Stimulated activated CD8-positive, alpha-beta memory T cell treated with anti-CD3 and anti-CD28 coated beads, Interleukin-15, amount 100 ng/mL, for 4 hours (primary cell): ENCODE data around the gene LIN54.

Experiments used
- DNase-seq, 2 donors: peaks; one replicate each; pipeline ENCODE4 v3.0.0-alpha.2; 2020; ENCODE audit warnings: low read depth in 2 of 2

The LIN54 gene

DNA sequence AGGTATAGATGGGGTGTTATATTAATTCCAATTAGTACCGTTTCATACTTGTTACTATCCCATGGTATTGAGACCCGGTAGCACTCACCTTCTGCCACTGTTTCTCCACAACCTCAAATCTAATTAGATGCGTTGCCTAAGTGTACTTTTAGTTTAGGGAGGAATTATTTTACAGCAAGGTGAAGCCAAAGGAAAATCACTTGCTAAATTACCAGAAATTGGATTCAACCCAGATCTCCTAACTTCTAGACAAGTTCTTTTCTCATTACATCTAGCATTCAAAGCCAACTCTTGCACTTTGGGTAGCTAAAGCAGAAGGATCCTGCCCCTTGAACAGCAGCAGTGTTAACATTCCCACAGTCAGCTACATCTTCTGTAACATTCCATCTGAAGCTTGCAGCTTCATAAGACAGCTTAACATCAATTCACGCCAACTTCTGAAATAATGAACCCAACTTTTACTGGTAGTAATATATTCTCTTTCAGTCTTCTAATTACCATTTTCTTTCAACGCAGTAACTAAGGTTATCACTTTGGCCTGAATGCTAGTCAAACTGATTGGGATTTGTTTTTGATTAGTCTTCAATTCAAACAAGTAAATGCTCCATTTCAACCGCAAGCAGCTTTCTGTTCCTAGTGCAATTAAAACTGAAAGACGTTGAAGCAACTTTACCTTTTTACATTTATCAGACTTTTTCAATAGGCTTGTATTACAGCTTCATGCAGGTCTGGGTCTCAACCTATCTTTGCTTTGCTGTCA is 118.7 kb downstream of the LIN54 start:
- no peak for DNase-seq

DNA sequence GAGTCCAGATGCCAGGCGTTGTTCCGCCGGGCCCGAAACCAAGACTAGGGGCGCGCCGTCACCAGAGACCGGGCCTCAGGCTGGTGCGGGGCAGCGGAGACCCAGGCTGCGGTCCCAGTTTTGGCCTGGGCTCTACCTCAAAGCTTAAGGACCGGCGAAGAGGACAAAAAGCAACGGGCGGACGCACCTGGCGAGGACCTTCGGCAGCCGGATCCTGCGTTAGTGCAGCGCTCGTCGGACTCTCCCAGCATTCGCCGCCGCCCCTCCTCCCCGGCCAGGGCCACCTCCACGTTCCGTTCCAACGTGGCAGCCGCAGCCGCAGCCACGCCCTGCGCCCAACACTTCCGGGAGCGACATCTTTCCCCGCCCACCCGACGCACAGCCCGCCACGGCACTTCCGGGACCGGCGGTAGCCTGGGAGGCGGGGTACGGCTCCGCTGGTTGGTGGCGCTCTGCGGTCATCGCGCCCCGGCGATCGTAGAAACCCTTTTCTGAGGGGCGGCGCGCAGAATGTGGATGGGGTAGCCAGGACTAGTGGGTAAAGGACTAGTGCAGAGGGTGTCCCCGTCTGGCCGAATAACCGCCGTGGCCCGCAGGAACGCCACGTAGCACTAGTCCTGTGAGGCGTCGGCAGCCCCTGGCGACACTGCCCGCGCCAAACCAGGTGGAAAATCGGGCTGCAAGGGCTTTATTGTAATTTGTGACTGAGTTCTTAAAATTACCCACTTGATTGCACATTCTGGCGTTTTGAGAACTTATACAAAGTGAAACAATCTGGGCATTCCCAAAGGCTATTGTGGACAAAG is 119.5 kb downstream of the LIN54 start, which contains the start of gene SEC31A:
Gene SEC31A (minus strand): TSS at position 253 of the 806 bp plus-strand sequence. CDS start 9,217 bp downstream, outside the sequence.
- DNase-seq = peak; percentile 91 to 95

DNA sequence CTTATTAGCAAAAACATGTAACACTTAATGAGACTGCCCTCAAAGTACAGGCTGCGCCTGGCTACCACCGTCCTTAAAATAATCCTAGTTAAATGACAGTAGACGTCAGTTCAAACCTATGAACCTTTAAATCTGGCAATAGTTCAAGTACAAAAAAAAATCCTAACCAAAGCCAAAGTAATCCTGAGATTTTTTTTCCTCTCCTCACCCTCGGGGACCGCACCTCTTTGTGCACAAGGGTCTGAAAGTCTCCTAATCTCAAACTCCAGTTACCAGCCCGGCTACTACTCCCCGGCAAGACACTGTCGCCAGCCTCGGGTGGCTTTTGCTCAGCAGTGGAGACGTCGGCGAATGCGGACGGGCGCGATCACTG is 120.1 kb downstream of the LIN54 start:
- DNase-seq = no peak

DNA sequence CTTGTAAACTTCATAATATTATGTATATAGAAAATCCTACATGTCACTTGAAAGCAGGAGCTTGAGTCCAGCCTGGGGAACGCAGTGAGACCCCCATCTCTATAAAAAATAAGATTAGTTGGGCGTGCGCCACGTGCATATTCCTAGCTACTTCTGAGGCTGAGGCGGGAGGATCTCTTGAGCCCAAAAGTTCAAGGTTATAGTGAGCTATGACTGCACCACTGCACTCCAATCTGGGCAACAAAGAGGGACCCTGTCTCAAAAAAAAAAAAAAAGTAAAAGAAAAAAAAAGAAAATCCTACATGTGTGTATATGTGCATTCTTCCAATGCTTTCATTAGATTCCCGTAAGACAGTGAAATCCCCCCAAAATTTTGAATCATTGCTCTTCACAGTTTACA is 121.3 kb downstream of the LIN54 start:
- DNase-seq = no peak

DNA sequence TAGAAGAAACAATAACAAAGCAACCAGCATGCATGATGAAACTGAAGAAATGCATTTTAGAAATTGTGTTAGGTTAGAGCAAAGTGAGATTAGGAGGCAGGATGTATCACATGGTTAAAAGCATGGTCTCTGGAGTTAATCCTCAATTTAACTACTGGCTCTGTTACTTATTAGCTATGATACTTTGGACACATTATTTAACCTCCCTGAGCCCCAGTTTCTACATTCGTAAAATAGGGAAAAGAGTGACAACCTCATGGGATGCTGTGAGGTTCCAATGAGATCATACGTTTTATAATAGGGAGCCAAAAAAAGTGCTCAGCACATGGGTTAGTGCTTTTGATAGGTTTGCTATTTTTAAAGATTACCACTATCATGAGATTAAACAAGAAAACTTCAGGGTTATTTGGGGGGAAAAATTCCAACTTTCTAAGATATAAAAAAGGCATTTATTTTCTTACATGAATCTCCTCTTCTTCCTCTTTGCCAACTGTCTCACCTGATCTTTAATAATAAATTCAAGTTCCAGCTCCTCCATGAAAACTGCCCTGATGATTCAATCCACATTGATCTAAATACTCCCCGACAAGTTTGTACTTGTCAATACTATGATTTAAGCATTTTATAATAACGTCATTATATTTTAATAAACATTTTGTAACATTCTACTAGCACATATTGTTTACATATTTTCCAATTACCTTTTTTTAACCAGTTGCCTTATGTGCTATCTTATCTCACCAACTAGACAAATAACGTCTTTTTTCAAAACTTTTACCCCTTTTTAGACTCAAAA is 124.3 kb downstream of the LIN54 start:
- no peak for DNase-seq

DNA sequence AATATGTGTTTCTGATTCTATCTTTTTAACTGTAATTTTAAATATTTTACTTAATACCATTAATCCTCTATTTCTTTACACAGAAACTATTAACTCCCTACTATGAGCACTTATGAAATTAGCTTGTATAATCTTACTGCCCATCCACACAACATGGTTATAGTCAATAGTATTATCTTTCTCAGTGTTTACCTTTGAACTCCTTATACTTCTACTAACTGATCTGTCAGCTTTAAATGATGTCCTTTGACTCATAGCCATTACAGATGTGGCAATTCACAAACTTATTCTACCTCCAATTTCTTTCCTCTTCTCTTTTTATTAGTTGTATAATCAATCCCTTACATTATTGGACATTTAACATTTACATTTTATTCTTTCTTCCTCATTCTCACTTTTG is 125.2 kb downstream of the LIN54 start:
- DNase-seq = no peak
